CD14-positive monocyte (primary cell): ENCODE data around the gene GDF11. TPM values are rescaled to one million over a fixed set of nuclear protein-coding genes. Genes with fewer than 3 reads are reported as not detected.
A peak's percentile ranks its signal among the peaks of the same experiment; 100 is the strongest.

ENCODE experiments used
- DNase-seq, 3 donors: peaks; one replicate each; pipeline ENCODE4 v3.0.0-alpha.2; 2011 to 2022
- H2AFZ ChIP-seq: 2 replicates; pipeline ENCODE4 v1.6.0; 2012; ENCODE audit warnings: mild to moderate bottlenecking, low read depth, low read length, inconsistent platforms; ENCODE audit not compliant: insufficient read depth, poor library complexity, severe bottlenecking
- H3K27ac ChIP-seq, 2 donors: 1 replicate in 1 of 2; 2 replicates in 1 of 2; pipeline ENCODE4 v1.5.1; 2012 to 2013; ENCODE audit warnings: low read length in 2 of 2, control low read depth in 1 of 2, inconsistent platforms in 1 of 2, low read depth in 1 of 2, mild to moderate bottlenecking in 1 of 2
- H3K27me3 ChIP-seq, 2 donors: one replicate each; pipeline versions ENCODE4 v1.6.0 to v1.6.1; 2011 to 2013; ENCODE audit warnings: low read length in 2 of 2; ENCODE audit not compliant: control insufficient read depth in 2 of 2, insufficient read depth in 2 of 2
- H3K36me3 ChIP-seq, 2 donors: replicated peaks in 1 of 2; 1 replicate in 1 of 2; 2 replicates in 1 of 2; pipeline versions ENCODE4 v1.5.1 to v1.6.1; 2012 to 2013; ENCODE audit warnings: low read length in 2 of 2, control low read depth in 1 of 2, inconsistent platforms in 1 of 2, mild to moderate bottlenecking in 1 of 2; ENCODE audit not compliant: insufficient read depth in 2 of 2, control insufficient read depth in 1 of 2
- H3K4me1 ChIP-seq, 2 donors: 1 replicate in 1 of 2; 2 replicates in 1 of 2; pipeline versions ENCODE4 v1.5.1 to v1.6.1; 2012 to 2013; ENCODE audit warnings: low read length in 2 of 2, control low read depth in 1 of 2, inconsistent platforms in 1 of 2, mild to moderate bottlenecking in 1 of 2, moderate library complexity in 1 of 2; ENCODE audit not compliant: insufficient read depth in 2 of 2, control insufficient read depth in 1 of 2
- H3K4me2 ChIP-seq: replicated peaks from 2 replicates; pipeline ENCODE3; 2012; ENCODE audit warnings: low read length, moderate library complexity, mild to moderate bottlenecking; ENCODE audit not compliant: poor library complexity, severe bottlenecking; ENCODE audit errors: extremely low read depth
- H3K4me3 ChIP-seq, 3 experiments: fragments of 200-600 bp in 1 of 3; sonication (generic) in 1 of 3; replicated peaks in 1 of 3; 1 replicate in 2 of 3; 2 replicates in 1 of 3; pipeline ENCODE4 v1.5.1; 2011 to 2013; ENCODE audit warnings: low read length in 3 of 3, mild to moderate bottlenecking in 3 of 3, control low read depth in 2 of 3, low read depth in 2 of 3, inconsistent platforms in 1 of 3, moderate library complexity in 1 of 3
- H3K79me2 ChIP-seq: 2 replicates; pipeline ENCODE4 v1.6.0; 2012; ENCODE audit warnings: mild to moderate bottlenecking, control low read depth, inconsistent platforms, low read length, moderate library complexity; ENCODE audit not compliant: insufficient read depth
- H3K9ac ChIP-seq: 2 replicates; pipeline ENCODE4 v1.6.0; 2017; ENCODE audit warnings: low read length, mild to moderate bottlenecking; ENCODE audit not compliant: insufficient read depth, poor library complexity, severe bottlenecking
- H3K9me3 ChIP-seq, 2 donors: replicated peaks in 1 of 2; 1 replicate in 1 of 2; 2 replicates in 1 of 2; pipeline versions ENCODE4 v1.5.1 to v1.6.1; 2012 to 2013; ENCODE audit warnings: low read length in 2 of 2, control low read depth in 1 of 2; ENCODE audit not compliant: control insufficient read depth in 1 of 2, insufficient read depth in 1 of 2
- H4K20me1 ChIP-seq: 2 replicates; pipeline ENCODE4 v1.6.0; 2012; ENCODE audit warnings: mild to moderate bottlenecking, low read length, control low read depth, moderate library complexity; ENCODE audit not compliant: insufficient read depth
- H3K27ac Mint-ChIP-seq, 7 donors: one replicate each; pipeline ENCODE4 v1.8.0; 2020; ENCODE audit warnings: mild to moderate bottlenecking in 7 of 7, mixed read lengths in 7 of 7, moderate library complexity in 6 of 7, inconsistent platforms in 2 of 7
- H3K27me3 Mint-ChIP-seq, 3 donors: one replicate each; pipeline ENCODE4 v1.8.0; 2021 to 2022; ENCODE audit warnings: low read depth in 3 of 3, mild to moderate bottlenecking in 3 of 3, mixed read lengths in 3 of 3, moderate library complexity in 3 of 3, inconsistent platforms in 1 of 3
- H3K36me3 Mint-ChIP-seq, 2 donors: one replicate each; pipeline ENCODE4 v1.8.0; 2020; ENCODE audit warnings: mixed read lengths in 2 of 2, inconsistent platforms in 1 of 2, mild to moderate bottlenecking in 1 of 2
- H3K4me1 Mint-ChIP-seq: one replicate; pipeline ENCODE4 v1.8.0; 2020; ENCODE audit warnings: mild to moderate bottlenecking, mixed read lengths
- H3K4me3 Mint-ChIP-seq, 2 donors: one replicate each; pipeline ENCODE4 v1.8.0; 2020; ENCODE audit warnings: mild to moderate bottlenecking in 2 of 2, mixed read lengths in 2 of 2, moderate library complexity in 1 of 2
- H3K9me3 Mint-ChIP-seq, 7 donors: one replicate each; pipeline ENCODE4 v1.8.0; 2020 to 2022; ENCODE audit warnings: mixed read lengths in 7 of 7, mild to moderate bottlenecking in 6 of 7, moderate library complexity in 6 of 7, inconsistent platforms in 2 of 7
- CTCF ChIP-seq: fragments of 200-600 bp; IDR thresholded peaks from one replicate; pipeline ENCODE4 v1.8.0; 2022; ENCODE audit warnings: antibody characterized with exemption, mild to moderate bottlenecking
- WGBS: methylation state at CpG from one replicate; pipeline ENCODE4 v1.1.5; 2013; ENCODE audit warnings: missing lambda C conversion rate; ENCODE audit not compliant: insufficient coverage; 5-methylcytosine and 5-hydroxymethylcytosine counted together
- intact Hi-C, 2 donors: fragments of 100-400 bp; cut with micrococcal nuclease; formaldehyde crosslinking; loops; one replicate each; pipeline versions ENCODE4 v1.15.0 to v1.15.1; 2023
- polyA plus RNA-seq, 3 donors: library from polyadenylated mRNA; depleted of rRNA in 1 of 3; unstranded in 2 of 3; stranded (reverse) in 1 of 3; fragments of 300-500 nt in 2 of 3; fragments of >200 nt in 1 of 3; fragmentation: Illumina TruSeq in 2 of 3; gene quantifications; 1 replicate in 2 of 3; 2 replicates in 1 of 3; pipeline ENCODE4 v1.2.3, GENCODE V29; 2012 to 2021

Gene GDF11
- polyA plus RNA-seq, 3 donors: 0.08 to 0.09 (median 0.09) TPM

- no peak for TF ChIP-seq CTCF
- H3K4me1 Mint-ChIP-seq: peaks cover 32% of the 10 kb centered on the region
- no peak overlapping the region for H3K27ac ChIP-seq
- no peaks in the 10 kb centered on the region for H3K9me3 Mint-ChIP-seq
- H3K9me3 ChIP-seq: no peaks in the 10 kb centered on the region
- H3K4me3 ChIP-seq: no peak overlapping the region
- no peaks in the 10 kb centered on the region for H3K27me3 ChIP-seq
- no peak for DNase-seq
- intact Hi-C loops: no loop called here
- peaks cover 0 to 8% (median 5%) of the 10 kb centered on the region in 3 donors for H3K27me3 Mint-ChIP-seq
- H2AFZ ChIP-seq: no peak overlapping the region
- 86% methylated on average over 1 of the region's 3 CpGs for WGBS
- H3K9ac ChIP-seq: no peak overlapping the region
- no peaks in the 10 kb centered on the region for H3K36me3 ChIP-seq
- H3K79me2 ChIP-seq: peaks cover 4% of the 10 kb centered on the region
- no peaks in the 10 kb centered on the region for H4K20me1 ChIP-seq
- peaks cover 22 to 29% of the 10 kb centered on the region in 2 donors for H3K4me1 ChIP-seq
- H3K27ac Mint-ChIP-seq: no peak overlapping the region
- peaks cover 3% of the 10 kb centered on the region in 2 donors for H3K36me3 Mint-ChIP-seq
- H3K4me3 Mint-ChIP-seq: no peak overlapping the region
- no peak overlapping the region for H3K4me2 ChIP-seq
These were observed 8.3 kb upstream of the GDF11 start for GRCh38 chr12:55734595-55734994.

GRCh38 chr12:55736076-55736475, 6.8 kb upstream of the GDF11 start:
- no peak overlapping the region for H3K27ac ChIP-seq
- no peak for DNase-seq
- peaks cover 11 to 18% of the 10 kb centered on the region in 2 donors for H3K4me1 ChIP-seq
- no peaks in the 10 kb centered on the region for H3K9me3 ChIP-seq
- TF ChIP-seq CTCF: no peak
- Mint-ChIP-seq H3K4me1 (peaks cover 19% of the 10 kb centered on the region), H3K27ac (peak overlapping the region in 2 of 7 donors; percentile 5 to 70), H3K36me3 (peaks cover 0 to 3% of the 10 kb centered on the region in 2 donors), H3K4me3 (no peak overlapping the region), H3K9me3 (no peaks in the 10 kb centered on the region), H3K27me3 (peaks cover 2 to 10% (median 10%) of the 10 kb centered on the region in 3 donors)
- H3K4me3 ChIP-seq: no peak overlapping the region
- H2AFZ ChIP-seq: no peak overlapping the region
- intact Hi-C loops: loop anchor here in 1 of 2 donors (5.0 kb wide), 1 partner anchor 191 kb away; the partner anchor contains the start of gene PYM1
- H3K4me2 ChIP-seq: no peak overlapping the region
- 84% methylated on average over 3 of the region's 3 CpGs for WGBS
- no peaks in the 10 kb centered on the region for H3K27me3 ChIP-seq
- no peaks in the 10 kb centered on the region for H4K20me1 ChIP-seq
- no peaks in the 10 kb centered on the region for H3K36me3 ChIP-seq
- no peak overlapping the region for H3K9ac ChIP-seq
- no peaks in the 10 kb centered on the region for H3K79me2 ChIP-seq
